IPS-18c (cell line): ENCODE data around the gene STC2.

Experiments used
- H3K4me3 ChIP-seq: 2 replicates; pipeline ENCODE4 v1.7.0; 2013; ENCODE audit warnings: low read depth, mild to moderate bottlenecking, low read length, moderate library complexity; ENCODE audit not compliant: insufficient read depth
- H3K9me3 ChIP-seq: one replicate; pipeline ENCODE4 v1.6.1; 2013; ENCODE audit warnings: mild to moderate bottlenecking, low read length, moderate library complexity; ENCODE audit not compliant: control insufficient read depth, insufficient read depth

The STC2 gene

DNA sequence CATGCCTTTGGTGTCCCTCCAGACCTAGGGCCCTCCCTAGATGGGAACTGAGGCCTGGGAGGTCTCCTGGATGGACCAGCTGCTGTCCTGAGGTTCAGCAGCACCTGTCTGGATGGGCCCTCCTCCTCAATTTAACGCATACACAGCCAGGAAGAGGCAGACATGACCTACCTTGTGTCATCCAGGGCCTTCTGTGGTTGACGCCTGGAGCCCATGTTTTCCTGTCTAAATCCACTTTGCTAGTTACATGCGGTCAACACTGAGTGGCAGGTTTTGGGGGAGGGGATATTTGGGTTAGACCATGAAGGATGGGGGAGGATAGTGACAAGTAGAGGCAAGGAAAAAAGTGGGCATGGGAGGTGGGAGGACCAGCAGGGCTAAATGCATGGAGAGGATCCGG is 3.1 kb upstream of the STC2 start:
- H3K4me3 ChIP-seq: no peak overlapping the region
- H3K9me3 ChIP-seq: peaks cover 4% of the 10 kb centered on the region

DNA sequence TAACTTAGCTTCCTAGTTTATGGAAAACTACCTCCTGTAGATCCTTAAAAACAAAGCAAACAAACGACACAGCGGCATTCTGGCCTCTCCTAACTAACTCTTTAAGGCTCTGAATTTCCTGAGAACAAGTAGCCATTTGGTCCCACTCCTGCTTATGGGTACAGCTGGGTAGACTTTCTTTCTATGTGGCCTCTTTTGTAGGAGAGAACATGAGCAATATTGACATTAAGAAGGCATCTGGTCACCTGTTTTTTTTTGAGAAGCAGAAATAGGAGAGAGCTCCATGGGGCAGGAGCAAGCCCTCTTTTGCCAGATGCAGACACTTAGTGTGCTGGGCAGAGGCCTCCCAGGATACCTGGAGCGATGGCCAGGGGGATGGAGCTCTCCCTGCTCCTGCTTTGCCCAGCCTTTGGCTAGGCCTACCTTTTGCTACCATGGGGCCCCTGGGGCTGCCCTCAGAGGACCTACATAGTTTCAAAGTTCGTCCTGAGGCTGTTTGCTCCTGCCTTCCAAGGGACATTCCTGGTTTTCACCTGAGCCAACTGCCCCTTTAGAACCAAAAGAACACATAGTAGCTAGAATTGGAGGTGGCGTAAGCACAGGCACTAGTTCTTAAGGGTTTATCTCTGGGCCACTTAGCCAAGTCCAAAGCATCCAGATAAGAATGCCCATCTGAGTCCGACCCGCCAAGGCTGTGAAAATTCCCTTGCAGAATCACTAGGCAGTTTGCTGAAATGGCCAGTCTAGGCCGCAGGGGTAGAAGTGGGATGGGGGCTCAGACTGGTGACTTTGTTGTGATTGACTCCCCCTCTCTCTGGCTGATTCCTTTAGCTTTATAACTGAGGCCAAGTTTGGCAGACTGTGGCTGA is 2.4 kb upstream of the STC2 start:
- Histone ChIP-seq H3K9me3 (peaks cover 4% of the 10 kb centered on the region), H3K4me3 (no peak overlapping the region)

DNA sequence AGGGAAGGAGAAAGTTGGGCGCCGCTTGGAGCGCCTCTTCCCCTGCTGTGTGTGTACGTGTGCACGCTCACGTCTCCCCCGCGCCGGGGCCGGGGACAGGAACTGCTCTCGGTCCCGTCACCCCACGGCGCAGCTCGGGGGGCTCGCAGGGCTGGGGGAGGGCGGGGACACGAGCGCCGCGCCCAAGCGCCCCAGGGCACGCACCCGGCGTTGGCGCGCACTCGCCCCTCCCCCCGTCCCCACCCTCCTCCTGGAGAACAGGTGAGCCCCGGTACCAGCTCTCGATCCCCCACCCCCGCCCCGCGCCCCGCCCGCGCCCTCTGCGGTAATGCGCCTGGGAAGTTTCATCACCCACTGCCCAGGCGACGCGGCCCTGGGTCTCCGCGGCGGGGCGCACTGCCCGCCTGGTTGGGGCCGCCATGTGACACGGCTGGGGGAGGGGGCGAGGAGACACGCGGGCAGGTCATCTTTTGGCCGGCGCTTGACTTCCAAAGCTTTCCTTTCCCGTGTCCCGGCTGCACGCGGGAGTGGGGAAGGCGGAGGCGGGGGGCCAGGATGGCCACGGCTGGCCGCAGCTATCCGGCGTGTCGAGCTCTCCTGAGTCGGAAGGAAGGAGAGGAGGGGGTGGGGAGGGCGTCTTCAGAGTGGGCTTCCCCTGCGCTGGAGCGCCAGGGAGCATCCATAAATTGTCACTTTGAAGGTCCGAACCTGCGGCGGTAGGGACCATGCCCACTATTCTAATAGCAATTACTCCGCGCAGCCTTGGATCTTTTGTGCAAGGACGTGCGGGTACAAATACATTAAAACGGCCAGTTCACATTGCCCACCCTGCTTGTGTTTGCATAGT is 1.5 kb upstream of the STC2 start:
- H3K4me3 ChIP-seq: peak overlapping the region; percentile 85
- peaks cover 4% of the 10 kb centered on the region for H3K9me3 ChIP-seq

DNA sequence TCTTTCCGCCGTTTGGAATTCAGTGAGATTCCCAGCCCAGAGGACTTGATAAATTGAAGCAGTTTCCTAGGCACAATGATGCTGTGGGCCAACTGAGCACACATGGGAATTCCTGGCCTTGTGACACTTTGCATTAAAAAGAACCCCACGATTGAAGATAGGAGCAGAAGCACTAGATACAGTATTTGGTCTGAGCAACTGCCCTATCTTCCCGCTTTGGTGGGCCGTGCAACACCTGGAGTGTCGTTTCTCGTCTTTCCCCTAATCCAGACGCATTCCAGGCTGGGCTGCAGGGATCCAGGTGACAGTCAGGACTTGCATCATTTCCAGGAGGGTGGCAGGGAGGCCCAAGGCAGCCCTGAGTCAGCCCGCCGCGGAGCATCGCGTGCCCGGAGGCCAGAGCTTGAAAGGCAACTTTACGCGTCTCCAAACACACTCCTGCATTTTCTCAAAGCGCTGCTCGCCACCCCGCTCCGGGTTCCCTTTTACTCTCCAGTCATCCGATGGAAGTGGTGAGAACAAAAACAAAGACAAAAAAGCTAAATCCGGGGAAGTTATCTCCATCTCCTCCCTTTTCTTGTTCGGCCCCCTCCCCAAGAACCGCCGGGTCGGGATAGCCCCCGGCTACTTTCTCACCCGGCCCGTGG is 753 bp upstream of the STC2 start:
- H3K4me3 ChIP-seq: peak overlapping the region; percentile 85
- peaks cover 4% of the 10 kb centered on the region for H3K9me3 ChIP-seq

DNA sequence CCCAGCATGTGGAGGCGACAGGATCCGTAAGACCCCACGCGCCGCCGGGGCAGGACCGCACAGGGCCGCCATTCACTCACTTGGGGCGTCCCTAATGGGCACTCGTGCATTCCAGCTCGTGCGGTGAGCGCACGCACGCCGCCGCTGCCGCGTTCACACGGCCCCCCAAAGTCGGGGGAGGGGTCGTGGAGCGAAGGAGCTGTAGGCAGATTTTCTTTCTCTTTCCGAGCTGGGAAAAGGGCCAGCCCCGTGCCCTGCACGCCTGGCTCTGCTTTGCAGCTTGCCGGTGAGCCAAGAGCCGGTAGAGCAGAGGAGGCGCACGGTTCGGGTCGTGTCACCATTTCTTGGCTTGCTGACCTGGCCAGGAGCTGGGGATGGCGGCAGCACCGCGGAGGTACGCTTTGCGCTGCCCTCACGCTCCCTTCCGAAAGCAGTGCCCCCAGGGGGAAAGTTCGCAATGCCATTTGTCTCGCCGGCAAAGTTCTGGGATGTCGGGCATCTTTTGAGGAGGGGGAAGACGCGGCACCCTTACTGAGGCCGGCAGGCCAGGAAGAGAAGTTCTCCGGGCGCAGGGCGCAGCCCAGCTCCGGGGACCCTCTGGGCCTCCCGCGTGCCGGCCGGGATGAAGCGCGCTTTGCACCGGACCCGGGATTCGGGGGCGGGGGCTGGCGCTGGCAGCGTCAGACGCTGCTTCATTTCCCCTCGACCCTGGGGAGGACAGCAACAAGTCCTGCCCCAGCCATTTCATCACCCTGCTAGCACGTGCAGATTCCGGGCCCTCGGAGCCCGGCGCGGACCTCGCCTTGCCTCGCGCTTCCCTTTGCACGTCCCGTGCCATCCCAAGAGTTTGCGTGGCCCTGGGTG is 898 bp downstream of the STC2 start:
- Histone ChIP-seq H3K9me3 (peaks cover 4% of the 10 kb centered on the region), H3K4me3 (peak overlapping the region; percentile 85)

DNA sequence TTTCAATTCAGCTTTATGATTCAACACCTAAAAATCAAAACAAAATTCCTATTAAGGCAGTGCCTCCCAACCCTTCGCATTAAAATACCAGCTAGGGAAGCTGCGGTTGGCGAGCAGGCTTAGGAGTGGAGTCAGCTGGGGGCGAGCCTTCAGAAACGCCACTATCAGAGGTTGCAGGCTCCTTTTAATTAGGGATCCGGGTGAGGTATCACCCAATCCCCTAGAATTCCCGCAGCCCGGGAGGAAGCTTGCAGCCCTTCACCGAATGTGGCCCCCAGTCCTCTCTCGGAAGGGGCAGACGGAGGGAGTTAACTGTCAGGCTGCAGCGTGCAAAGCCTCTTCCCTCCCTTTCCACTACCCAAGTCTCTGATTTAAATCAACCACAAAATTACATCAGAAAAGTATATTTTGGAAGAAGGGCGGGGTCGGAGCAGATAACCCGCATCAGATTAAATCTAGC is 1.7 kb downstream of the STC2 start:
- Histone ChIP-seq H3K4me3 (peak overlapping the region; percentile 85), H3K9me3 (peaks cover 4% of the 10 kb centered on the region)

DNA sequence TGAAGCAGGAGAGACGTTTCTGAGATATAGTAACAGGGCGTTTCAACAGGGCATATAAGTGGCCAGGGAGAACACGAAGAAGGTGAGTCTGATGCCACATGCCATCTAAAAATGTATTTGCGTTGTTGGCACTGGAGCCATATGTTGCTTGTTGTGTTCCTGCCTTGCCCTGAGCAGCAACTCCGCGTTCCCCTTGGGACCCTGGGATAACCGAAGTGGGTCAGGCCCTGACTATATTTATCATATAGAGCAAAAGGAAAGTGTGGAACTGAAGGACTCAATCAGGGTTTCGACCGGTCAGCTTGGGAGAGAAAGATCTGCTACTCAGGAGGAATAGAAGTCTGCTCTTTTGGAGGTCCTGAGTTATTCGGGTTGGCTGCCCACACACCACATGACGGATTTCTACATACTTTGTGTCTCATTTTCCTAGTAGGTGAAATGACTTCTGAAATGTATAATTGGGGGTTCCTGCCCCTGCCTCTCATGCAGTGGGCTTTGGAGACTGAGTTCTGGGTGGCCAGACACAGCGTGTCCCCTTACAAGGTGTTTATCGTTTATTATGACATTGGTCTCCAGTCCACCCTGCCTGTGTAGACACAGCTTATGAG is 3.0 kb downstream of the STC2 start:
- peaks cover 4% of the 10 kb centered on the region for H3K9me3 ChIP-seq
- H3K4me3 ChIP-seq: no peak overlapping the region

DNA sequence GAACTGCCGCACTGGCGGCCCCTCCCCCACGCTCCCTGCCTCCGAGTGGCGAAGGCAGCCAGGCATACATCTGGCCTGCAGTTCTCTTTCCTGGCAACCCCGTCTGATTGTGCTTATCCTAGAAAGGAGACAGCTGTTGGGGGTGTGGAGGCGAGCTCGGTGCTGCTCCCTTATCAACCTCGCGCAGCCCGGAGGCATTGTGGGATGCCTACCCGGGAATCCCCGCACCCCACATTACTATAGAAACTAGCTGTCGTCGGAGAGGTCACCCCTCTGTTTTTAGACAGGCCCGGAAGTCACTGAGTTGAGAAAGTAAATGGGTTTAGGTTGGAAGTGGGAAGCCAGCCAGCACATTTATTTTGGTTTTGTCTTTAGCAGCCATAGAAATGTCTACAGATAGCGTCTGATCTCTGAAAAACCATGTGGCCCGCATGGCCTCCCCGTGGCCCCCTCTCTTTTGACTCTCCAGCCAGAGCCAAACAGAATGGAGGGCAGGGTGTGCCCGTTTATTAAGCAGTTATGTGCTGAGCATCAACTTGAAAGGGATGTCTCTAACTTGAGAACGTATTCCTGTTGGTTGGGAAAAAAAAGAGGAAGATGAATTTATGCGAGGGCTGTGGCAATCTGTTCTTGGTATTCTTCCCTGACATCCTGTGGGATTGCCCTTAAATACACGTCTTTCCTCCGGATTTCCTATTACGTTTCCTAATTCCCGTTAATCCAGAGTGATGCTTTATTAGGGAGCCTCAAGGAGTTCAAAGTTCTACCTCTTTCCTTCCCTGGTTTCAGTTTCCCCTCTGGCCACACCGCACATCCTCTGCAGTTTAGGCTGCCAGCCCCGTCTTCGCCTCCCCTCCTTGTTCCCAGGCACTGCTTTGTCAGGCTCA is 3.9 kb downstream of the STC2 start:
- H3K4me3 ChIP-seq: no peak overlapping the region
- H3K9me3 ChIP-seq: peaks cover 4% of the 10 kb centered on the region

DNA sequence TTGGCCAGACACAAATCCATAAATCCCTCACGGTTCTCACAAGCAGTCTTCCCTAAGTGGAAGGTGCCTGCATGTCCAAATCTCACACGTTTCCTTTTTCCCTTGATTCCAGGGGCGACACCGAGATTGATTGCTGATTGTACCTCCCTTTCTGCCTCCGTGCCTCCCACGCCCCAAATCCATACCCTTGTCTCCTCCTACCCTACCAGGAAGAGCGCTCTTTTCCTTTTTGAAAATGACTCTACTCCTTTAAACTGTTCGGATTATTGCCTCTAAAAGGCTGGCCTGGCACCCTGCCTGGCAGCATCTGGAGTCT is 4.5 kb downstream of the STC2 start:
- H3K9me3 ChIP-seq: peaks cover 4% of the 10 kb centered on the region
- no peak overlapping the region for H3K4me3 ChIP-seq

DNA sequence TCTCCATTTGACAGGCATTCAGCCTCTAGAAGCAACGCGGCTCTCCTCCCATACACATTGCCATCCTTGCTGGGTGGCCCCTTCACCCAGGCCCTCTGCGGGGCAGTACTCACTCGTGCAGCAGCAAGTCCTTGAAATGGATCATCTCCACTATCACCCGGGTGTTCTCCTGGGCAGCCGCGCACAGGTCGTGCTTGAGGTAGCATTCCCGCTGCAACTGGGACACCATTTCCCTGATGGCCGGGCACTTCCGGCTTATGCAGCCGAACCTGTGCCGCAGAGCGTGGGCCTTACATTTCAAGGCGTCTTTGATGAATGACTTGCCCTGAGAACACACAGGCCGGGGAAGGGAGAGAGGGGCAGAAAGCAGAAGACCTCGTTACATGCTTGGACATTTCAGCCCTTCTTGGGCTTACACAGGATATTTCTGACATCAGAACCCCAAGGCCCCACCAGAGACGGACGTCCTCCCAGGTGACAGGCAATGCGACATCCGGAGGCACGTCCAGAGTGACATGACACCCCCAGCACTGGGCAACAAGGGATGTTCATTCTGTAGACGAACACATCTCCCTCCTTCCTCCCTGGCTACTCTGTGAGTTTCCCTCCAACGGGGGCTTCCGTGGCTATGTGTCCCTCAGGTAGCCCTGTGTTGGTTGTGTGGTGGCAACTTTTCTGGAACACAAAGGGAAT is 5.0 kb downstream of the STC2 start:
- Histone ChIP-seq H3K9me3 (peaks cover 4% of the 10 kb centered on the region), H3K4me3 (no peak overlapping the region)

DNA sequence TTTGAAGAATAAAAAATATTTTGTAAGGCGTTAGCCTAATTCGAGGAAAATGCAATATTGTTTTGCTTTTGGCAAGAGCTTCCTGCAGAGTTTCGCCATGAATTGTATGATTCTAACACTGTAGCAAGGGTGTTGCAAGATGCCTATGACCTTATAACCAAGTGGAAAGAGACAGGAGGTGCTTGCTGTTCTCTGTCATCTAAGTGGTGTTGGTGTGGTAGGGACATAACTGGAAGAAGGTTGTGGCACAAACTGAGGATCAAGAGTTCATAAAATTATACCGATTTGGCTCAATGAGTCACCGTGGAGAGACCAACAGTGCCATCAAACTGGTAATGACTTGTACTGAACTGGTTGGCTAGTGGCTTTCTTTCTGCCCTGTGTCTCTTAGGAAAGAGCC is 6.3 kb downstream of the STC2 start:
- H3K4me3 ChIP-seq: no peak overlapping the region

DNA sequence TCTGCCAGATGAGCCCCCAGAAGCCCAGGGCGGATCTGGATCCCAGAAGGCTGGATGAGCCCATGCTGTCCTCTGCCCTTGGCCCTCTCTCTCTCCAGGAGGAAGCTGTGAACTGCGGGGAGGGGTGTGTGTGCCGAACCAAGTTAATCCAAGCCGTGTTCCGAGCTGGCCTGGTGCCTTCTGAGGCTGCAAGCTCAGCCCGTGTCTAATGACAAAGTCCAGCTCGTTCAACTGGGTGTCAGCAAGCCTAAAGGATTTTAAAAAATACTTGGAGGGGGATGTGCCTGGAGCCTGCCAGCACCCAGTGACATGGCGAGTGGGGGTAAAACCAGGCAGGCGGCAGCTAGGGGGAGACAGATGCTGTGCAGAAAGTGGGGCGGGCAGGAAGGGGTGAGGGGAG is 8.0 kb downstream of the STC2 start:
- H3K9me3 ChIP-seq: no peaks in the 10 kb centered on the region
- H3K4me3 ChIP-seq: no peak overlapping the region

More for the DNA sequence above, 6.3 kb downstream of the STC2 start:
- H3K9me3 ChIP-seq: no peaks in the 10 kb centered on the region

DNA sequence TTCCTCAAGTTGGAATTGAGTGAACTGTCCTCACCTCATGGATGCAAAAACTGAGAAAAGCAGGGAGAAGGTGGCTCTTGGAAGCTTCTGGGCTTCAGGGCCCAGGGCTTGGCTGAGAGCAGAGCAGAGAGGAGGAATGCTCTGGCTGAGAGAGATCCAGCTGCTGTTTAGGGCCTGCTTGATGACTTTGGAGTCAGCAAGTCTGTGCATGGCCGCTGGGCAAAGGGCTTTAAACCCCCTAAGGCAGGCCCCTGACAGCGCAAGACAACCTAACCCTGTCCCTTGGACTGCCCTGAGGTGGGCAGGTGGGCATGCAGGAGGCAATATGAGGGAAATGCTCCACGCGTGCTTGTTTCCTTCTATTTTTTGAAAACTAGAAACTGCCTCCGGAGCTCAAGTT is 8.6 kb downstream of the STC2 start:
- Histone ChIP-seq H3K4me3 (no peak overlapping the region), H3K9me3 (no peaks in the 10 kb centered on the region)

DNA sequence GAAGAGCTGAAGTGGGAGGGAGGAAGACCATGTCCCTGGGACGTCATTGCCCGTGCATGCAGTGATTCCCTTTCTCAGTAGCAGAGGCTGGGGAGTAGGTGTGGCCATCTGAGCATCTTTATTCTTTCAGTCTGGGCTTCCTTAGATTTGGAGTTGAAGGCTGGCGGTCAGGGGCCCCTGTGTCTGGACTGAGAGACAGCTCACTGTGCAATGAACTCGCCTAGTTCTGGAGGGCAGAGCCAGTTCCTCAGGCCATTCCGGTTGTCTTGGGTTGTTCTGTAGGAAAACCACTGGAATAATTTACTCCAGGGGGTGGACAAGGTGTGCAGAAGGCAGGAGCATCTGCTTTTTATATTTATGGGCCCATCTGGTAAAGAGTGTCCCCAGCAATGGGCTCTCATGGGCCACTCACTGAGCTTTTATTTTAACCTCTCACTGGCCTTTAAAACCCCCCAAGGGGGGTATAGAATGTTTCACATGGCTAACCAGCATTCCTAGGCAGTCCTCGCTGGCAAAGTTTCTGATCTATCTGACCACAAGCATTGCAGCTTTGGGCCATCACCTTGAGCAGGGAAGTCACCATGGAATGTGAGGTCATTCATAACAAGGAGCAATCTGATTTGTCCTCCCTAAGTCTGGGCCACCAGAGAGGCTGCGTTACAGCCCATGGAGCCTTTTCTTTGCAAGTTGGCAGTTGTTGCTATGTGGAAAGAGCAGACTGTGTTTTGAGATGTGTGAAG is 9.2 kb downstream of the STC2 start:
- no peak overlapping the region for H3K4me3 ChIP-seq

DNA sequence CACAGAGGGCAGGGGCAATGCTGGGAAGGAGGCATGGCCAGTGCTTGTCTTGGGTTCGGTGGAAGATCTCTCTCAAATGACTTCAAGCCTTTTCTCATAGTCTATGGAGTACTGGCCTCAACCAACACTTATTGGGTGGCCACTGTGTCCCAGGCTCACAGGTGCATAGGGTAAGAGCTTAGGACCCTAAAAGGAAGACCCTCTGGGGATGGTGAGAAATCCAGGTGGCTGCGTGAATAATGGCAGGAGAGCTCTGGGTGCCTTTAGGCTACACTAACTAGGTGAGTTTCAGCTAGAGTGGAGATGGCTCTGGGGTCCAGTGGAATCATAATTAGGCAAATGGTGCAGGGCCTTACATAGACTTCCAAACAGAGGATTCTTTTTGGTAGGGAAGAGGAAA is 9.9 kb downstream of the STC2 start:
- no peak overlapping the region for H3K4me3 ChIP-seq
- no peaks in the 10 kb centered on the region for H3K9me3 ChIP-seq

More for the DNA sequence above, 9.2 kb downstream of the STC2 start:
- no peaks in the 10 kb centered on the region for H3K9me3 ChIP-seq
